GM23338 (cell line): ENCODE measurements around the gene KAZN. TPM values are rescaled to one million over a fixed set of nuclear protein-coding genes. Genes with fewer than 3 reads are reported as not detected.

ENCODE experiments used
- ATAC-seq: fragments of 200-7000 bp; cut with Tn5 transposase; 3 replicates; pipeline ENCODE4 v1.9.1; 2020
- DNase-seq: peaks from one replicate; pipeline ENCODE4 v3.0.0-alpha.2; 2015; ENCODE audit warnings: low spot score
- H2AFZ ChIP-seq: fragments of 200-600 bp; sonication (generic); 2 replicates; pipeline ENCODE4 v1.8.0; 2016; ENCODE audit warnings: antibody characterized with exemption, mild to moderate bottlenecking, moderate library complexity
- H3F3A ChIP-seq: fragments of 200-600 bp; sonication (generic); replicated peaks from 2 replicates; pipeline ENCODE4 v1.8.0; 2017; ENCODE audit warnings: antibody characterized with exemption, mixed run types, low read depth
- H3K27ac ChIP-seq: fragments of 200-600 bp; sonication (generic); 2 replicates; pipeline ENCODE4 v1.6.1; 2016; ENCODE audit warnings: low read depth
- H3K27me3 ChIP-seq: fragments of 200-600 bp; sonication (generic); 2 replicates; pipeline ENCODE4 v1.8.0; 2016; ENCODE audit warnings: mild to moderate bottlenecking, mixed run types, moderate library complexity; ENCODE audit not compliant: insufficient read depth
- H3K36me3 ChIP-seq: fragments of 200-600 bp; sonication (generic); 2 replicates; pipeline ENCODE4 v1.8.0; 2016; ENCODE audit warnings: mild to moderate bottlenecking; ENCODE audit not compliant: insufficient read depth
- H3K4me1 ChIP-seq: fragments of 200-600 bp; sonication (generic); 2 replicates; pipeline ENCODE4 v1.8.0; 2016; ENCODE audit warnings: mild to moderate bottlenecking, moderate library complexity; ENCODE audit not compliant: insufficient read depth
- H3K4me2 ChIP-seq: fragments of 200-600 bp; sonication (generic); 2 replicates; pipeline ENCODE4 v1.7.1; 2017; ENCODE audit warnings: mixed run types
- H3K4me3 ChIP-seq: fragments of 200-600 bp; sonication (generic); 2 replicates; pipeline ENCODE4 v1.6.1; 2016; ENCODE audit warnings: mixed run types
- H3K79me2 ChIP-seq: fragments of 200-600 bp; sonication (generic); replicated peaks from 2 replicates; pipeline ENCODE4 v1.8.0; 2017; ENCODE audit warnings: mild to moderate bottlenecking; ENCODE audit not compliant: insufficient read depth
- H3K9me2 ChIP-seq: fragments of 200-600 bp; sonication (generic); 2 replicates; pipeline ENCODE4 v1.8.0; 2017; ENCODE audit not compliant: insufficient read depth
- H4K20me1 ChIP-seq: fragments of 200-600 bp; sonication (generic); replicated peaks from 2 replicates; pipeline ENCODE4 v1.8.0; 2017; ENCODE audit warnings: mild to moderate bottlenecking; ENCODE audit not compliant: insufficient read depth
- H3K27ac Mint-ChIP-seq: 2 replicates; pipeline ENCODE4 v1.8.0; 2020; ENCODE audit warnings: inconsistent platforms, mild to moderate bottlenecking, moderate library complexity, mixed read lengths
- H3K27me3 Mint-ChIP-seq: 3 replicates; pipeline ENCODE4 v1.8.0; 2022; ENCODE audit warnings: low read depth, mild to moderate bottlenecking, moderate library complexity, mixed read lengths, inconsistent platforms; ENCODE audit not compliant: insufficient read depth, poor library complexity
- H3K36me3 Mint-ChIP-seq: 3 replicates; pipeline ENCODE4 v1.8.0; 2021; ENCODE audit warnings: low read depth, mild to moderate bottlenecking, inconsistent platforms, moderate library complexity, mixed read lengths
- H3K4me1 Mint-ChIP-seq: 3 replicates; pipeline ENCODE4 v1.8.0; 2020; ENCODE audit warnings: mild to moderate bottlenecking, inconsistent platforms, mixed read lengths
- H3K4me3 Mint-ChIP-seq: 3 replicates; pipeline ENCODE4 v1.8.0; 2021; ENCODE audit warnings: moderate library complexity, mild to moderate bottlenecking, inconsistent platforms, mixed read lengths
- H3K9me3 Mint-ChIP-seq: 3 replicates; pipeline ENCODE4 v1.8.0; 2020; ENCODE audit warnings: moderate library complexity, mild to moderate bottlenecking, inconsistent platforms, mixed read lengths
- CREB1 ChIP-seq: fragments of 250-450 bp; sonication (Bioruptor Pico); IDR thresholded peaks from 2 replicates; pipeline ENCODE4 v1.5.0; 2020; ENCODE audit warnings: low read depth, mild to moderate bottlenecking, moderate library complexity
- CTCF ChIP-seq, 2 experiments: fragments of 200-600 bp in 1 of 2; sonication (generic) in 1 of 2; conservative IDR thresholded peaks; 2 replicates each; pipeline versions ENCODE4 v1.5.1 to v1.6.1; 2016 to 2017; ENCODE audit warnings: antibody characterized with exemption in 2 of 2, low read depth in 2 of 2, mild to moderate bottlenecking in 2 of 2, moderate library complexity in 1 of 2
- ETS1 ChIP-seq: IDR thresholded peaks from 2 replicates; pipeline ENCODE4 v1.6.1; 2016; ENCODE audit warnings: antibody characterized with exemption
- EZH2 ChIP-seq: fragments of 200-600 bp; sonication (generic); IDR thresholded peaks from one replicate; pipeline ENCODE4 v1.8.0; 2017; ENCODE audit warnings: antibody characterized with exemption, mild to moderate bottlenecking, low read depth; ENCODE audit not compliant: unreplicated experiment
- JUNB ChIP-seq: IDR thresholded peaks from one replicate; pipeline ENCODE4 v1.6.1; 2016; ENCODE audit warnings: antibody characterized with exemption; ENCODE audit not compliant: unreplicated experiment
- POLR2AphosphoS5 ChIP-seq: IDR thresholded peaks from 2 replicates; pipeline ENCODE4 v1.6.1; 2016; ENCODE audit warnings: antibody characterized with exemption, low read depth
- STAT1 ChIP-seq: IDR thresholded peaks from one replicate; pipeline ENCODE4 v1.6.1; 2016; ENCODE audit warnings: antibody characterized with exemption; ENCODE audit not compliant: unreplicated experiment
- ZNF114 ChIP-seq: fragments of 250-450 bp; sonication (Bioruptor Pico); IDR thresholded peaks from 2 replicates; pipeline ENCODE4 v1.5.0; 2020; ENCODE audit warnings: mild to moderate bottlenecking, moderate library complexity
- ZNF331 ChIP-seq: fragments of 250-450 bp; sonication (Bioruptor Pico); IDR thresholded peaks from 2 replicates; pipeline ENCODE4 v1.5.0; 2020; ENCODE audit warnings: low read depth, mild to moderate bottlenecking, moderate library complexity
- ZNF462 ChIP-seq: fragments of 250-450 bp; sonication (Bioruptor Pico); IDR thresholded peaks from 2 replicates; pipeline ENCODE4 v1.5.0; 2020; ENCODE audit warnings: mild to moderate bottlenecking, moderate library complexity
- polyA plus RNA-seq: library from polyadenylated mRNA; unstranded; fragments of >200 nt; fragmentation: Nextera tagmentation; extraction: Ambion mirVana; gene quantifications from 2 replicates; pipeline ENCODE4 v1.2.1, GENCODE V29; 2016
- total RNA-seq: library from RNA; depleted of rRNA; stranded (reverse); fragments of >200 nt; shearing (Covaris generic); gene quantifications from 2 replicates; pipeline ENCODE4 v1.2.3, GENCODE V29; 2014

Gene KAZN
- total and polyA plus RNA-seq, 2 experiments from 2014 or later, result 9.9 to 15.0 TPM

GRCh38 chr1:15020943-15021745 is 422.7 kb downstream of the KAZN start (continued):
- TF ChIP-seq EZH2 (no peak), ETS1 (no peak), JUNB (no peak)

- Histone ChIP-seq H3F3A (no peaks in the 10 kb centered on the region), H3K9me2 (no peaks in the 10 kb centered on the region), H4K20me1 (no peaks in the 10 kb centered on the region; the same call in 1 of the 2 replicates), H3K4me2 (no peak overlapping the region), H2AFZ (no peak overlapping the region), H3K4me1 (peaks cover 7% of the 10 kb centered on the region; the same call in 1 of the 2 replicates), H3K27me3 (no peaks in the 10 kb centered on the region), H3K27ac (no peak overlapping the region), H3K4me3 (no peak overlapping the region), H3K36me3 (no peaks in the 10 kb centered on the region), H3K79me2 (no peaks in the 10 kb centered on the region)
- TF ChIP-seq CTCF (conservative IDR thresholded peaks at IDR 0.05; ENCODE audit: low read depth in 2 of 2), result no peak
- no peak for TF ChIP-seq EZH2
- no peak for TF ChIP-seq ZNF462
- TF ChIP-seq STAT1, result no peak
- TF ChIP-seq CREB1 (CRISPR knock-in tag), result no peak
- no peak for TF ChIP-seq ZNF114 (CRISPR knock-in tag)
- no peak for TF ChIP-seq POLR2AphosphoS5
- no peak for TF ChIP-seq ZNF331 (CRISPR knock-in tag)
- no peak for DNase-seq
- Mint-ChIP-seq H3K4me3 (no peak overlapping the region), H3K27ac (no peak overlapping the region), H3K27me3 (peaks cover 2% of the 10 kb centered on the region), H3K36me3 (no peaks in the 10 kb centered on the region), H3K9me3 (no peaks in the 10 kb centered on the region; the same call in 2 of the 3 replicates), H3K4me1 (peaks cover 20% of the 10 kb centered on the region)
- ATAC-seq, result no peak
These were observed 423.6 kb downstream of the KAZN start for GRCh38 chr1:15022048-15022447.
